Stomach (tissue), 4 donors: ENCODE data around the gene IQCN.

Experiments used
- EP300 ChIP-seq: sonication (generic); formaldehyde crosslinking; IDR thresholded peaks from one replicate; pipeline ENCODE4 v1.6.1; 2017; ENCODE audit warnings: antibody characterized with exemption
- POLR2A ChIP-seq, 4 donors: fragments of 450-650 bp; IDR thresholded peaks; one replicate each; pipeline ENCODE4 v1.6.1; 2016; ENCODE audit warnings: antibody characterized with exemption in 4 of 4, control low read depth in 2 of 4, mild to moderate bottlenecking in 1 of 4, moderate library complexity in 1 of 4
- POLR2AphosphoS5 ChIP-seq, 3 donors: sonication (generic); formaldehyde crosslinking; IDR thresholded peaks; one replicate each; pipeline ENCODE4 v1.6.1; 2016; ENCODE audit warnings: antibody characterized with exemption in 3 of 3
- TF ChIP-seq, protein P1 (sequence below), 7 experiments: fragments of 450-650 bp in 4 of 7; fragments of 200-600 bp in 3 of 7; sonication (generic) in 3 of 7; IDR thresholded peaks; one replicate each; pipeline ENCODE4 v1.5.1; 2016 to 2019; ENCODE audit warnings: antibody characterized with exemption in 7 of 7, control low read depth in 2 of 7, mild to moderate bottlenecking in 1 of 7

DNA sequence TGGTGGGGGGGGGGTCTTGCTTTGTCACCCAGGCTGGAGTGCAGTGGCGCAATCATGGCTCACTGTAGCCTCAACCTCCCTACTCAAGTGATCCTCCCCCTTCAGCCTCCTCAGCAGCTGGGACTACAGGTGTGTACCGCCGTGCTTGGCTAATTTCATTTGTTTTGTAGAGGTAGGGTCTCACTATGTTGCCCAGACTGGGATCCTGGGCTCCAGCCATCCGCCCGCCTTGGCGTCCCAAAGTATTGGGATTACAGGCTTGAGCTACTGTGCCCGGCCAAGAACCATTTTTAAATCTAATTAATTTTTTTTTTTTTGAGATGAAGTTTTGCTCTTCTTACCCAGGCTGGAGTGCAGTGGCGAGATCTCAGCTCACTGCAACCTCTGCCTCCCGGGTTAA lies 25.4 kb upstream of the IQCN start:
- no peak for TF ChIP-seq POLR2A (IDR thresholded peaks at IDR 0.05)
- TF ChIP-seq, protein P1, sequence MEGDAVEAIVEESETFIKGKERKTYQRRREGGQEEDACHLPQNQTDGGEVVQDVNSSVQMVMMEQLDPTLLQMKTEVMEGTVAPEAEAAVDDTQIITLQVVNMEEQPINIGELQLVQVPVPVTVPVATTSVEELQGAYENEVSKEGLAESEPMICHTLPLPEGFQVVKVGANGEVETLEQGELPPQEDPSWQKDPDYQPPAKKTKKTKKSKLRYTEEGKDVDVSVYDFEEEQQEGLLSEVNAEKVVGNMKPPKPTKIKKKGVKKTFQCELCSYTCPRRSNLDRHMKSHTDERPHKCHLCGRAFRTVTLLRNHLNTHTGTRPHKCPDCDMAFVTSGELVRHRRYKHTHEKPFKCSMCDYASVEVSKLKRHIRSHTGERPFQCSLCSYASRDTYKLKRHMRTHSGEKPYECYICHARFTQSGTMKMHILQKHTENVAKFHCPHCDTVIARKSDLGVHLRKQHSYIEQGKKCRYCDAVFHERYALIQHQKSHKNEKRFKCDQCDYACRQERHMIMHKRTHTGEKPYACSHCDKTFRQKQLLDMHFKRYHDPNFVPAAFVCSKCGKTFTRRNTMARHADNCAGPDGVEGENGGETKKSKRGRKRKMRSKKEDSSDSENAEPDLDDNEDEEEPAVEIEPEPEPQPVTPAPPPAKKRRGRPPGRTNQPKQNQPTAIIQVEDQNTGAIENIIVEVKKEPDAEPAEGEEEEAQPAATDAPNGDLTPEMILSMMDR (IDR thresholded peaks at IDR 0.05), result no peak
- TF ChIP-seq EP300, result no peak
- TF ChIP-seq POLR2AphosphoS5 (IDR thresholded peaks at IDR 0.05), result no peak
